ENCODE measurements around the gene COLEC11. TPM values are rescaled to one million over a fixed set of nuclear protein-coding genes. Genes with fewer than 3 reads are reported as not detected.

The COLEC11 gene
- total RNA-seq, 2 experiments from 2014 or later = 1.7 TPM; not detected in 1

GRCh38 chr2:3644891-3645605, 50.1 kb downstream of the COLEC11 start:
- Histone ChIP-seq H3K4me1 (ENCODE audit: insufficient read depth, low read length, poor library complexity, severe bottlenecking) (no peaks in the 10 kb centered on the region), H3K4me2 (ENCODE audit: low read length) (no peak overlapping the region), H3K4me3 (ENCODE audit: low read depth, low read length, poor library complexity, severe bottlenecking) (no peak overlapping the region), H3K9me2 (ENCODE audit: insufficient read depth, low read length) (no peaks in the 10 kb centered on the region), H2AFZ (ENCODE audit: low read length) (no peak overlapping the region), H3K79me2 (ENCODE audit: insufficient read depth, low read depth, low read length) (no peaks in the 10 kb centered on the region), H4K20me1 (ENCODE audit: insufficient read depth, low read length) (no peaks in the 10 kb centered on the region), H3K9me3 (ENCODE audit: low read length) (no peaks in the 10 kb centered on the region), H3K36me3 (ENCODE audit: insufficient read depth, low read length) (no peaks in the 10 kb centered on the region), H3K27ac (ENCODE audit: low read depth, low read length, poor library complexity, severe bottlenecking) (no peak overlapping the region)
- no TSS peak for BruUV-seq (replicated peaks)
- CTCF ChIA-PET (ENCODE audit: unreplicated experiment) = no interaction called here
- DNase-seq (ENCODE audit: low spot score) = no peak
- POLR2A ChIA-PET = interaction anchor here (1.0 to 1.4 kb wide), 3 partner anchors 11 to 164 kb away, joined by 3 to 7 read pairs (median 5); no protein-coding TSS in a partner anchor
- intact Hi-C loops (cut with micrococcal nuclease; ENCODE audit: unreplicated experiment) = no loop called here
- TF ChIP-seq CTCF (conservative IDR thresholded peaks at IDR 0.05; ENCODE audit: low read length) = no peak
- no peak for TF ChIP-seq EZH2phosphoT487 (IDR thresholded peaks at IDR 0.05; ENCODE audit: borderline replicate concordance, low read depth, low read length)

- H2AFZ ChIP-seq (ENCODE audit: low read length) = no peak overlapping the region
- POLR2A ChIA-PET = interaction anchor here (1.4 kb wide), 1 partner anchor 19 kb away, joined by 7 read pairs; no protein-coding TSS in a partner anchor
- CTCF ChIA-PET (ENCODE audit: unreplicated experiment) = interaction anchor here (0.6 kb wide), 1 partner anchor 46 kb away, joined by 3 read pairs; no protein-coding TSS in a partner anchor
- no TSS peak for BruUV-seq (replicated peaks)
- H3K9me2 ChIP-seq (ENCODE audit: insufficient read depth, low read length) = no peaks in the 10 kb centered on the region
- TF ChIP-seq CTCF (conservative IDR thresholded peaks at IDR 0.05; ENCODE audit: low read length) (no peak), EZH2phosphoT487 (IDR thresholded peaks at IDR 0.05; ENCODE audit: borderline replicate concordance, low read depth, low read length) (no peak)
- intact Hi-C loops (cut with micrococcal nuclease; ENCODE audit: unreplicated experiment) = no loop called here
- no peaks in the 10 kb centered on the region for H4K20me1 ChIP-seq (ENCODE audit: insufficient read depth, low read length)
- H3K27ac ChIP-seq (ENCODE audit: low read depth, low read length, poor library complexity, severe bottlenecking) = no peak overlapping the region
- DNase-seq (ENCODE audit: low spot score) = no peak
- H3K4me2 ChIP-seq (ENCODE audit: low read length) = no peak overlapping the region
- H3K4me1 ChIP-seq (ENCODE audit: insufficient read depth, low read length, poor library complexity, severe bottlenecking) = peaks cover 4% of the 10 kb centered on the region
- H3K36me3 ChIP-seq (ENCODE audit: insufficient read depth, low read length) = no peaks in the 10 kb centered on the region
- no peaks in the 10 kb centered on the region for H3K9me3 ChIP-seq (ENCODE audit: low read length)
- no peaks in the 10 kb centered on the region for H3K79me2 ChIP-seq (ENCODE audit: insufficient read depth, low read depth, low read length)
- H3K4me3 ChIP-seq (ENCODE audit: low read depth, low read length, poor library complexity, severe bottlenecking) = no peak overlapping the region
Measured at GRCh38 chr2:3645745-3646389, 51.0 kb downstream of the COLEC11 start.

DNA sequence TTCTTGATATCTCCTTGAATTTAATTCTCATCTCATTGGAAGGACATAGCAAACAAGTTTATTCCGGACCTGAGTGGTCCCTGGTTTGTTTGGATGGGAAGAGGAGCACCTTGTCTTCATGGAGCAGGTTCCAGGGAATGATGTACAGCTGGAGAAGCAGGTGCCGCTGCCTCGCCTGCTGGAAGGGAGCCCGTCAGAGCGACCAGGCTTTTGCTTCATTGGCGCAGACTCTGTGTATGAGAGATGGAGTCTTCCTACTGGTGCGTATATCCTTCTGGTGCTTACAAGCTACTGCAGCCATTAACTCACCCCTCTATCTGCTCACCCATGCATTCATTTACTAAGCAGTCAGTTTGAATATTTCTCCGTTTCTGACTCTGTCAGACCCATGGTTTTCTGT, 51.5 kb downstream of the COLEC11 start:
- Histone ChIP-seq H3K4me2 (ENCODE audit: low read length) (no peak overlapping the region), H3K36me3 (ENCODE audit: insufficient read depth, low read length) (no peaks in the 10 kb centered on the region), H2AFZ (ENCODE audit: low read length) (no peak overlapping the region), H3K4me1 (ENCODE audit: insufficient read depth, low read length, poor library complexity, severe bottlenecking) (peaks cover 8% of the 10 kb centered on the region), H3K9me2 (ENCODE audit: insufficient read depth, low read length) (no peaks in the 10 kb centered on the region), H4K20me1 (ENCODE audit: insufficient read depth, low read length) (no peaks in the 10 kb centered on the region), H3K9me3 (ENCODE audit: low read length) (no peaks in the 10 kb centered on the region), H3K79me2 (ENCODE audit: insufficient read depth, low read depth, low read length) (no peaks in the 10 kb centered on the region), H3K4me3 (ENCODE audit: low read depth, low read length, poor library complexity, severe bottlenecking) (no peak overlapping the region), H3K27ac (ENCODE audit: low read depth, low read length, poor library complexity, severe bottlenecking) (no peak overlapping the region)
- intact Hi-C loops (cut with micrococcal nuclease; ENCODE audit: unreplicated experiment) = no loop called here
- POLR2A ChIA-PET = no interaction called here
- DNase-seq (ENCODE audit: low spot score) = no peak
- CTCF ChIA-PET (ENCODE audit: unreplicated experiment) = interaction anchor here (0.6 kb wide), 1 partner anchor 45 kb away, joined by 3 read pairs; no protein-coding TSS in a partner anchor
- TF ChIP-seq CTCF (conservative IDR thresholded peaks at IDR 0.05; ENCODE audit: low read length) = no peak
- BruUV-seq (replicated peaks) = no TSS peak

Measured in OCI-LY7 (cell line).